Stimulated activated CD8-positive, alpha-beta memory T cell treated with anti-CD3 and anti-CD28 coated beads, Interleukin-15, amount 100 ng/mL, for 1 hour (primary cell): ENCODE results near the gene LCLAT1.
"Not testable (repeated sequence)": the region's sequence is repeated elsewhere in the genome, so short reads cannot be mapped to it uniquely, and the experiment has no call there.

ENCODE experiments used
- DNase-seq: peaks from one replicate; pipeline ENCODE4 v3.0.0-alpha.2; 2020; ENCODE audit warnings: low read depth

LCLAT1 gene

GRCh38 chr2:30455114-30455738 lies 8.2 kb downstream of the LCLAT1 start:
- DNase-seq = no peak

GRCh38 chr2:30456106-30456505 lies 9.1 kb downstream of the LCLAT1 start:
- no peak for DNase-seq

- DNase-seq = no peak
These were observed 9.5 kb downstream of the LCLAT1 start for GRCh38 chr2:30456579-30456978.

GRCh38 chr2:30457296-30457695 lies 10.2 kb downstream of the LCLAT1 start:
- DNase-seq = no peak

- no peak for DNase-seq
These were observed 12.1 kb downstream of the LCLAT1 start for GRCh38 chr2:30459140-30459539.

GRCh38 chr2:30462131-30462857 lies 15.2 kb downstream of the LCLAT1 start:
- no peak for DNase-seq

GRCh38 chr2:30463535-30463934 lies 16.5 kb downstream of the LCLAT1 start:
- DNase-seq = no peak

- DNase-seq = no peak
These were observed 17.6 kb downstream of the LCLAT1 start for GRCh38 chr2:30464544-30465170.

GRCh38 chr2:30465171-30465545 lies 18.1 kb downstream of the LCLAT1 start:
- DNase-seq = no peak

GRCh38 chr2:30466216-30466615 lies 19.2 kb downstream of the LCLAT1 start:
- no peak for DNase-seq

- not testable (repeated sequence) for DNase-seq
These were observed 20.2 kb downstream of the LCLAT1 start for GRCh38 chr2:30467062-30467826.

- no peak for DNase-seq
These were observed 23.4 kb downstream of the LCLAT1 start for GRCh38 chr2:30470426-30470825.

- DNase-seq = no peak
These were observed 25.3 kb downstream of the LCLAT1 start for GRCh38 chr2:30472326-30472725.

- no peak for DNase-seq
These were observed 28.5 kb downstream of the LCLAT1 start for GRCh38 chr2:30475542-30475941.

GRCh38 chr2:30476636-30477035 lies 29.6 kb downstream of the LCLAT1 start:
- no peak for DNase-seq

- no peak for DNase-seq
These were observed 33.8 kb downstream of the LCLAT1 start for GRCh38 chr2:30480703-30481322.

GRCh38 chr2:30481323-30481800 lies 34.3 kb downstream of the LCLAT1 start:
- no peak for DNase-seq

- DNase-seq = no peak
These were observed 35.0 kb downstream of the LCLAT1 start for GRCh38 chr2:30482011-30482410.

GRCh38 chr2:30484145-30484544 lies 37.1 kb downstream of the LCLAT1 start:
- DNase-seq = no peak

- DNase-seq = no peak
These were observed 37.9 kb downstream of the LCLAT1 start for GRCh38 chr2:30484995-30485394.

GRCh38 chr2:30486655-30487054 lies 39.6 kb downstream of the LCLAT1 start:
- DNase-seq = no peak

GRCh38 chr2:30487603-30488002 lies 40.6 kb downstream of the LCLAT1 start:
- DNase-seq = no peak
